HL-60 (cell line): ENCODE data around the gene KRCC1.

Experiments
- POLR2AphosphoS5 ChIP-seq: IDR thresholded peaks from 2 replicates; pipeline ENCODE4 v1.6.1; 2012; ENCODE audit warnings: low read depth
- TF ChIP-seq, protein P1 (sequence below): IDR thresholded peaks from one replicate; pipeline ENCODE4 v1.5.1; 2011; ENCODE audit warnings: low read length, control low read depth, inconsistent platforms; ENCODE audit not compliant: insufficient read depth

DNA sequence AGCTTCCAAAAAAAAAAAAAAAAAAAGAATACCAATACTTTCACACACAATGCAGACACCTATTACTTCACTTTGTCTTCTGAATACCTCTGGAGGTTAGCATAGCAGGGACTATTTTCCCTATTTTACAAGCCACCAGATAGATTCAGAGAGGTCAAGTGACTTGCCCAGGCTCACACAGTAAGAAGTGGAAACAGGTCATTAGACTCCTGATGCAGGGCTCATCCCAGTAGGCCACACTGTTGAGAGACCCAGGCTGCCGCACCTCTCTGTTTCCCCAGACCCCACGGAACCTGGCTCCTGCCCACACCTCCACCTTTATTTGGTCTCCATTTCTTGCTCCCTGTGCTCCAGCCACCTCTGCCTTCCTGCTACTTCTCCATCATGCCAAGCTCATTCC is 31.5 kb upstream of the KRCC1 start:
- TF ChIP-seq, protein P1, sequence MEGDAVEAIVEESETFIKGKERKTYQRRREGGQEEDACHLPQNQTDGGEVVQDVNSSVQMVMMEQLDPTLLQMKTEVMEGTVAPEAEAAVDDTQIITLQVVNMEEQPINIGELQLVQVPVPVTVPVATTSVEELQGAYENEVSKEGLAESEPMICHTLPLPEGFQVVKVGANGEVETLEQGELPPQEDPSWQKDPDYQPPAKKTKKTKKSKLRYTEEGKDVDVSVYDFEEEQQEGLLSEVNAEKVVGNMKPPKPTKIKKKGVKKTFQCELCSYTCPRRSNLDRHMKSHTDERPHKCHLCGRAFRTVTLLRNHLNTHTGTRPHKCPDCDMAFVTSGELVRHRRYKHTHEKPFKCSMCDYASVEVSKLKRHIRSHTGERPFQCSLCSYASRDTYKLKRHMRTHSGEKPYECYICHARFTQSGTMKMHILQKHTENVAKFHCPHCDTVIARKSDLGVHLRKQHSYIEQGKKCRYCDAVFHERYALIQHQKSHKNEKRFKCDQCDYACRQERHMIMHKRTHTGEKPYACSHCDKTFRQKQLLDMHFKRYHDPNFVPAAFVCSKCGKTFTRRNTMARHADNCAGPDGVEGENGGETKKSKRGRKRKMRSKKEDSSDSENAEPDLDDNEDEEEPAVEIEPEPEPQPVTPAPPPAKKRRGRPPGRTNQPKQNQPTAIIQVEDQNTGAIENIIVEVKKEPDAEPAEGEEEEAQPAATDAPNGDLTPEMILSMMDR, result no peak
- TF ChIP-seq POLR2AphosphoS5, result no peak
